ENCODE measurements around the gene LILRB5. TPM values are rescaled to one million over a fixed set of nuclear protein-coding genes. Genes with fewer than 3 reads are reported as not detected.
"Not testable (repeated sequence)": the region's sequence is repeated elsewhere in the genome, so short reads cannot be mapped to it uniquely, and the experiment has no call there.

LILRB5 gene
- total and polyA plus RNA-seq, 7 donors: 2.2 to 27.0 (median 11.4) TPM

GRCh38 chr19:54252845-54253244 lies 4.2 kb downstream of the LILRB5 start:
- peak; percentile 30 for DNase-seq
- H3K27ac ChIP-seq: no peak overlapping the region
- TF ChIP-seq EP300 (IDR thresholded peaks at IDR 0.05) (no peak), CTCF (IDR thresholded peaks at IDR 0.05) (no peak), POLR2A (IDR thresholded peaks at IDR 0.05) (no peak), POLR2AphosphoS5 (IDR thresholded peaks at IDR 0.05) (no peak)
- intact Hi-C loops (cut with DNase I): no loop called here
- no peak overlapping the region for H3K4me3 ChIP-seq
- H3K27me3 ChIP-seq: peaks cover 8 to 50% (median 16%) of the 10 kb centered on the region in 3 donors
- no peaks in the 10 kb centered on the region for H3K9me3 ChIP-seq
- 76 to 86% methylated on average over 11 of the region's 11 CpGs for WGBS, 2 donors
- no peaks in the 10 kb centered on the region for H3K36me3 ChIP-seq
- no peaks in the 10 kb centered on the region for H3K4me1 ChIP-seq

GRCh38 chr19:54252243-54252642 lies 4.8 kb downstream of the LILRB5 start:
- WGBS, 2 donors: 77 to 80% methylated on average over 9 of the region's 9 CpGs
- H3K36me3 ChIP-seq: no peaks in the 10 kb centered on the region
- H3K4me3 ChIP-seq: no peak overlapping the region
- H3K9me3 ChIP-seq: no peaks in the 10 kb centered on the region
- intact Hi-C loops (cut with DNase I): no loop called here
- H3K27ac ChIP-seq: no peak overlapping the region
- peak; percentile 45 for DNase-seq
- H3K27me3 ChIP-seq: peaks cover 8 to 54% (median 20%) of the 10 kb centered on the region in 3 donors
- TF ChIP-seq EP300 (IDR thresholded peaks at IDR 0.05) (no peak), CTCF (IDR thresholded peaks at IDR 0.05) (no peak), POLR2A (IDR thresholded peaks at IDR 0.05) (no peak), POLR2AphosphoS5 (IDR thresholded peaks at IDR 0.05) (no peak)
- no peaks in the 10 kb centered on the region for H3K4me1 ChIP-seq

- peaks cover 0 to 20% (median 5%) of the 10 kb centered on the region in 3 donors for H3K27me3 ChIP-seq
- DNase-seq: peak; percentile 71
- WGBS, 2 donors: 55 to 70% methylated on average over 8 of the region's 8 CpGs
- no peak overlapping the region for H3K27ac ChIP-seq
- H3K36me3 ChIP-seq: no peaks in the 10 kb centered on the region
- TF ChIP-seq POLR2A (IDR thresholded peaks at IDR 0.05) (no peak), POLR2AphosphoS5 (IDR thresholded peaks at IDR 0.05) (peak in 1 of 4 donors; percentile 47)
- H3K4me1 ChIP-seq: no peaks in the 10 kb centered on the region
- H3K4me3 ChIP-seq: no peak overlapping the region
- no peaks in the 10 kb centered on the region for H3K9me3 ChIP-seq
- intact Hi-C loops (cut with DNase I): no loop called here
These were observed 9.0 kb downstream of the LILRB5 start for GRCh38 chr19:54248016-54248601.

GRCh38 chr19:54247106-54247930 lies 9.8 kb downstream of the LILRB5 start:
- DNase-seq: no peak
- Histone ChIP-seq H3K9me3 (no peaks in the 10 kb centered on the region), H3K36me3 (no peaks in the 10 kb centered on the region), H3K4me3 (no peak overlapping the region), H3K27ac (peak overlapping the region in 1 of 4 donors; percentile 28), H3K4me1 (no peaks in the 10 kb centered on the region), H3K27me3 (peaks cover 0 to 15% (median 5%) of the 10 kb centered on the region in 3 donors)
- intact Hi-C loops (cut with DNase I): loop anchor here (2.0 kb wide), 1 partner anchor 25 kb away; the partner anchor contains the start of gene LILRB3
- WGBS, 2 donors: 80 to 81% methylated on average over 20 of the region's 20 CpGs
- no peak for TF ChIP-seq POLR2AphosphoS5 (IDR thresholded peaks at IDR 0.05)
- no peak for TF ChIP-seq EP300 (IDR thresholded peaks at IDR 0.05)
- no peak for TF ChIP-seq CTCF (IDR thresholded peaks at IDR 0.05)
- TF ChIP-seq POLR2A (IDR thresholded peaks at IDR 0.05): no peak

- Histone ChIP-seq H3K36me3 (no peaks in the 10 kb centered on the region), H3K27ac (no peak overlapping the region), H3K27me3 (peaks cover 0 to 12% (median 5%) of the 10 kb centered on the region in 3 donors), H3K4me1 (no peaks in the 10 kb centered on the region), H3K9me3 (no peaks in the 10 kb centered on the region), H3K4me3 (no peak overlapping the region)
- TF ChIP-seq EP300 (IDR thresholded peaks at IDR 0.05) (no peak), POLR2AphosphoS5 (IDR thresholded peaks at IDR 0.05) (no peak), CTCF (IDR thresholded peaks at IDR 0.05) (no peak), POLR2A (IDR thresholded peaks at IDR 0.05) (no peak)
- WGBS, 2 donors: 58 to 71% methylated on average over 3 of the region's 3 CpGs
- DNase-seq: no peak
- intact Hi-C loops (cut with DNase I): loop anchor here (2.0 kb wide), 1 partner anchor 23 kb away; the partner anchor contains the start of gene LILRB3
These were observed 11.1 kb downstream of the LILRB5 start for GRCh38 chr19:54245936-54246335.

GRCh38 chr19:54243809-54244208 lies 13.3 kb downstream of the LILRB5 start:
- 56 to 68% methylated on average over 5 to 7 of the region's 8 CpGs for WGBS, 2 donors
- H3K9me3 ChIP-seq; DNase-seq; intact Hi-C loops (cut with DNase I); H3K27ac ChIP-seq; H3K4me3 ChIP-seq; H3K36me3 ChIP-seq; H3K4me1 ChIP-seq: not testable (repeated sequence)
- H3K27me3 ChIP-seq: peaks cover 0 to 13% (median 12%) of the 10 kb centered on the region in 3 donors

GRCh38 chr19:54242646-54243045 lies 14.4 kb downstream of the LILRB5 start, which contains the start of gene LILRA6:
Gene LILRA6 (minus strand): TSS chr19:54242790.
- peak; percentile 60 for DNase-seq
- H3K4me3 ChIP-seq; intact Hi-C loops (cut with DNase I); H3K4me1 ChIP-seq; H3K9me3 ChIP-seq; H3K36me3 ChIP-seq; H3K27ac ChIP-seq: not testable (repeated sequence)
- H3K27me3 ChIP-seq: peaks cover 0 to 13% (median 4%) of the 10 kb centered on the region in 3 donors
- WGBS, 2 donors: 45 to 61% methylated on average over 6 of the region's 6 CpGs
